ENCODE measurements around the gene TIPIN.
"Not testable (repeated sequence)": the region's sequence is repeated elsewhere in the genome, so short reads cannot be mapped to it uniquely, and the experiment has no call there.

Gene TIPIN

DNA sequence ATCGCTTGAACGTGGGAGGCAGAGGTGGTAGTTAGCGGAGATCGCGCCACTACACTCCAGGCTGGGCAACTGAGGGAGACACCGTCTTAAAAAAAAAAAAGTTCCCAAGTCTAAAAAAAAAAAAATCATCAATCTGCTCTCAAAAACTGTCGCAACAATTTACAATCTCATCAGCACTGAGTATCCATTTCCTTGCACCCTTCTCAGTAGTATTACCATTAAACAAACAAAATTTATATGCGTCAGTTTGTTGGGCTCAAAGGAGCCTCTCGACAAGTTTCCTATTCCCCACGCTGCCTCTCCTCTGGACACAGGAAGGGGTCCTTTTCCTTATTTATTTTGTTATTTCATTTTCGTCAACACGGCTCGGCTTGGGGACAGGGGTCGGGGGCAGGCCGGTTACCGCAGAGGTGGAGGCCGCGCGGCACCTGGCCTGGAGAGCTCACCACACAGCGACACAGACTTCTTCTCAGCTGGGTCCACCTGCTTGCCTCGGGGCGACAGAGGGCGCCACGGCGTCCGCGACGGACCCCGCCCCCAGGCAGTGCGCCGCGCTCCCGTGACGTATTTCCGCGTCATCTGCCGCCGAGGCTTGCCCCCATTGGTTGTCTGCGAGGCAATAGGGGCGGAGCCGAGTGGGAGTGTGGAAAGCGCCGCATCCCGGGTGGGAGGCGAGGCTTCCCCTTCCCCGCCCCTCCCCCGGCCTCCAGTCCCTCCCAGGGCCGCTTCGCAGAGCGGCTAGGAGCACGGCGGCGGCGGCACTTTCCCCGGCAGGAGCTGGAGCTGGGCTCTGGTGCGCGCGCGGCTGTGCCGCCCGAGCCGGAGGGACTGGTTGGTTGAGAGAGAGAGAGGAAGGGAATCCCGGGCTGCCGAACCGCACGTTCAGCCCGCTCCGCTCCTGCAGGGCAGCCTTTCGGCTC is 30.0 kb upstream of the TIPIN start, which contains the start of gene MAP2K1:
TSS of gene MAP2K1 (plus strand) at position 709 of the 920 bp plus-strand sequence. CDS start 436 bp downstream, outside the sequence.
- TF ChIP-seq, protein P1, sequence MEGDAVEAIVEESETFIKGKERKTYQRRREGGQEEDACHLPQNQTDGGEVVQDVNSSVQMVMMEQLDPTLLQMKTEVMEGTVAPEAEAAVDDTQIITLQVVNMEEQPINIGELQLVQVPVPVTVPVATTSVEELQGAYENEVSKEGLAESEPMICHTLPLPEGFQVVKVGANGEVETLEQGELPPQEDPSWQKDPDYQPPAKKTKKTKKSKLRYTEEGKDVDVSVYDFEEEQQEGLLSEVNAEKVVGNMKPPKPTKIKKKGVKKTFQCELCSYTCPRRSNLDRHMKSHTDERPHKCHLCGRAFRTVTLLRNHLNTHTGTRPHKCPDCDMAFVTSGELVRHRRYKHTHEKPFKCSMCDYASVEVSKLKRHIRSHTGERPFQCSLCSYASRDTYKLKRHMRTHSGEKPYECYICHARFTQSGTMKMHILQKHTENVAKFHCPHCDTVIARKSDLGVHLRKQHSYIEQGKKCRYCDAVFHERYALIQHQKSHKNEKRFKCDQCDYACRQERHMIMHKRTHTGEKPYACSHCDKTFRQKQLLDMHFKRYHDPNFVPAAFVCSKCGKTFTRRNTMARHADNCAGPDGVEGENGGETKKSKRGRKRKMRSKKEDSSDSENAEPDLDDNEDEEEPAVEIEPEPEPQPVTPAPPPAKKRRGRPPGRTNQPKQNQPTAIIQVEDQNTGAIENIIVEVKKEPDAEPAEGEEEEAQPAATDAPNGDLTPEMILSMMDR (conservative IDR thresholded peaks at IDR 0.05; ENCODE audit: low read depth, low read length) = peak; percentile 68
- peak; percentile 84 for DNase-seq (ENCODE audit: low read depth)
- H3K4me3 ChIP-seq (ENCODE audit: low read length) = peak within 1 kb of the TSS; percentile 87

DNA sequence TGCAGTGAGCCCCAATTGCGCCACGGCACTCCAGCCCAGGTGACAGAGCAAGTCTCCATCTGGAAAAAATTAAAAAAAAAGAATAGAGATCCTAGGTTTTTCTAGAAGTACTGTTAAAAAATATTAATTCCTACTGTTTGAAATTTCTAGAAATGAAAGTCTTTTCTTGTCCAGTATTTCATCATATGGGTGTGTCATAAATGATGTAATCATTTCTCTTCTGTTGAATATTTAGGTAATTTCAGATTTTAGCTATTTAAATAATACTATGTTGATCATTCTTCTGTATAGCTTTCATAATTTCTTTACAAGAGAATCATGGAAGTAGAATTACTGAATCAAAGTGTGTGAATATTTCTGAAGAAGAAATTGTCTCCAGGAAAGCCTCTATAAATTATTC is 24.9 kb upstream of the TIPIN start:
- DNase-seq (ENCODE audit: low read depth); H3K4me3 ChIP-seq (ENCODE audit: low read length): not testable (repeated sequence)

- DNase-seq (ENCODE audit: low read depth) = no peak
- TF ChIP-seq, protein P1 (conservative IDR thresholded peaks at IDR 0.05; ENCODE audit: low read depth, low read length) = no peak
- H3K4me3 ChIP-seq (ENCODE audit: low read length) = no peak overlapping the region
These were observed 22.4 kb upstream of the TIPIN start for GRCh38 chr15:66378814-66379430.

DNA sequence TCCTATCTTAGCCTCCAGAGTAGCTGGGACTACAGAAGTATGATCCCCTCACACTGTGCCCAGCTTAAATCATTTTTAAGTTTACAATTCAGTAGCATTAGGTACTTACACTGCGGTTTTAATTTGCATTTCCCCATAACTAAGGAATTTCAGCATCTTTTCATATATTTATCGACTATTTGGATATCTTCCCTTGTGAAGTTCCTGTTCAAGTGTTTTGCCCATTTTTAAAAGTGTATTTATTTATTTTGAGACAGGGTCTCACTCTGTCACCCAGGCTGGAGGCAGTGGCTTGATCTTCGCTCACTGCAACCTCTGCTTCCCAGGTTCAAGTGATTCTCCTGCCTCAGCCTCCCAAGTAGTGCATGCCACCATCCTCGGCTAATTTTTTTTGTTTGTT is 17.7 kb upstream of the TIPIN start:
- H3K4me3 ChIP-seq (ENCODE audit: low read length) = no peak overlapping the region
- TF ChIP-seq, protein P1 (conservative IDR thresholded peaks at IDR 0.05; ENCODE audit: low read depth, low read length) = no peak

GRCh38 chr15:66369773-66370651 is 13.5 kb upstream of the TIPIN start:
- TF ChIP-seq, protein P1 (conservative IDR thresholded peaks at IDR 0.05; ENCODE audit: low read depth, low read length) = no peak
- H3K4me3 ChIP-seq (ENCODE audit: low read length) = no peak overlapping the region
- no peak for DNase-seq (ENCODE audit: low read depth)

More for the DNA sequence above, 17.7 kb upstream of the TIPIN start:
- no peak for DNase-seq (ENCODE audit: low read depth)

GRCh38 chr15:66364944-66365528 is 8.6 kb upstream of the TIPIN start:
- TF ChIP-seq, protein P1 (conservative IDR thresholded peaks at IDR 0.05; ENCODE audit: low read depth, low read length) = no peak
- no peak for DNase-seq (ENCODE audit: low read depth)
- H3K4me3 ChIP-seq (ENCODE audit: low read length) = no peak overlapping the region

Measured in retinal pigment epithelial cell (primary cell).